DND-41 (cell line): Measurements from ENCODE around the gene PAPLN.

Experiments
- CTCF ChIP-seq: IDR thresholded peaks from 2 replicates; pipeline ENCODE4 v1.5.1; 2012; ENCODE audit warnings: borderline replicate concordance, low read length, moderate library complexity, mild to moderate bottlenecking; ENCODE audit not compliant: poor library complexity, severe bottlenecking; ENCODE audit errors: extremely low read depth
- EZH2 ChIP-seq: IDR thresholded peaks from 3 replicates; pipeline ENCODE4 v1.6.1; 2012; ENCODE audit warnings: borderline replicate concordance, low read depth, mild to moderate bottlenecking, moderate library complexity, low read length, inconsistent platforms; ENCODE audit not compliant: severe bottlenecking

- TF ChIP-seq CTCF (no peak), EZH2 (no peak)
Measured at GRCh38 chr14:73238424-73238852, 1.1 kb downstream of the PAPLN start.
